ENCODE results near the gene SAMD3.
"Not testable (repeated sequence)": the region's sequence is repeated elsewhere in the genome, so short reads cannot be mapped to it uniquely, and the experiment has no call there.

The SAMD3 gene

GRCh38 chr6:130207979-130208649 is 14.6 kb downstream of the SAMD3 start:
- no peak for DNase-seq

GRCh38 chr6:130206479-130206878 is 16.3 kb downstream of the SAMD3 start:
- DNase-seq: no peak

- no peak for DNase-seq
These were observed 18.4 kb downstream of the SAMD3 start for GRCh38 chr6:130204322-130204721.

- DNase-seq: no peak
These were observed 19.4 kb downstream of the SAMD3 start for GRCh38 chr6:130203370-130203769.

- DNase-seq: no peak
These were observed 20.0 kb downstream of the SAMD3 start for GRCh38 chr6:130202782-130203181.

GRCh38 chr6:130200020-130200419 is 22.7 kb downstream of the SAMD3 start:
- no peak for DNase-seq

GRCh38 chr6:130198483-130199035 is 24.2 kb downstream of the SAMD3 start:
- DNase-seq: no peak

GRCh38 chr6:130197816-130198482 is 24.8 kb downstream of the SAMD3 start:
- not testable (repeated sequence) for DNase-seq

- not testable (repeated sequence) for DNase-seq
These were observed 28.3 kb downstream of the SAMD3 start for GRCh38 chr6:130194434-130194833.

GRCh38 chr6:130190701-130191690 is 31.8 kb downstream of the SAMD3 start:
- no peak for DNase-seq

GRCh38 chr6:130189531-130190397 is 33.0 kb downstream of the SAMD3 start:
- DNase-seq: no peak

GRCh38 chr6:130188207-130188899 is 34.4 kb downstream of the SAMD3 start:
- no peak for DNase-seq

- no peak for DNase-seq
These were observed 35.2 kb downstream of the SAMD3 start for GRCh38 chr6:130187335-130188206.

- no peak for DNase-seq
These were observed 37.1 kb downstream of the SAMD3 start for GRCh38 chr6:130185658-130186057.

- no peak for DNase-seq
These were observed 39.2 kb downstream of the SAMD3 start for GRCh38 chr6:130183271-130184222.

- no peak for DNase-seq
These were observed 40.3 kb downstream of the SAMD3 start for GRCh38 chr6:130182466-130182865.

GRCh38 chr6:130178692-130179091 is 44.1 kb downstream of the SAMD3 start:
- DNase-seq: no peak

- no peak for DNase-seq
These were observed 46.4 kb downstream of the SAMD3 start for GRCh38 chr6:130176378-130176777.

- DNase-seq: not testable (repeated sequence)
These were observed 49.3 kb downstream of the SAMD3 start for GRCh38 chr6:130173377-130174004.

All from NCI-H748 treated with DMSO at 0.1 percent for 48 hours (cell line).